Esophagus muscularis mucosa (tissue), 4 donors: ENCODE results near the gene ATF7IP.

ENCODE experiments used
- EP300 ChIP-seq: sonication (generic); formaldehyde crosslinking; IDR thresholded peaks from one replicate; pipeline ENCODE4 v1.6.1; 2017; ENCODE audit warnings: antibody characterized with exemption
- POLR2A ChIP-seq: fragments of 450-650 bp; IDR thresholded peaks from one replicate; pipeline ENCODE4 v1.6.1; 2017; ENCODE audit warnings: antibody characterized with exemption, moderate library complexity, mild to moderate bottlenecking, low read depth
- TF ChIP-seq, protein P1 (sequence below), 3 experiments: fragments of 200-600 bp in 2 of 3; fragments of 450-650 bp in 1 of 3; sonication (generic) in 2 of 3; IDR thresholded peaks; one replicate each; pipeline ENCODE4 v1.5.1; 2017 to 2019; ENCODE audit warnings: antibody characterized with exemption in 3 of 3, mild to moderate bottlenecking in 2 of 3, moderate library complexity in 1 of 3

DNA sequence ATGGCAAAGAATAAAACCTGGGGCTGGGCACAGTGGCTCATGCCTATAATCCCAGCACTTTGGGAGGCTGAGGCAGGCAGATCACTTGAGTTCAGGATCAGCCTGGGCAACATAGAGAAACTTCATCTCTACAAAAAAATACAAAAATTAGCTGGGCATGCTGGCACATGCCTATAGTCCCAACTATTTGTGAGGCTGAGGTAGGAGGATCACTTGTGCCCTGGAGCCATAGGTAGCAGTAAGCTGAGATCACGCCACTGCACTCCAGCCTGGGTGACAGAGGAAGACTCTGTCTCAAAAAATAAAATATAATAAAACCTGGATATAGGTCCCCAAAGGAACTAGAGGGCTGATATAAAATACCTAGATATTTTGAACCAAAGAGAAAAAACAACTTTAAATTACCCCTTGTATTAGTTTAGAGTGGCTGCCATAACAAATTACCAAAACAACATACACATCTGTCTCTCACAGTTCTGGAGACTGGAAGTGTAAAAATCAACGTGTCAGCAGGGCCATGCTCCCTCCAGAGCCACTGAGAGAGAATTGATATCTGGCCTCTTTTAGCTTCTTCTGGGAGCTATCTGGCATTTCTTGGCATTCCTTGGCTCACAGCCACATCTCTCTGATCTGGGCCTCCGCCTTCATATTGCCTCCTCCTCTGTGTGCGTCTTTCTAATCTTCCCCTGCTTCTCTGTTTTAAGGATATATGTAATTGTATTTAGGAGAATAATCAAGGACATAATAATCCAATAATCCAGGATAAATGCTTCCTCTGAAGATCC, 47.9 kb upstream of the ATF7IP start:
- TF ChIP-seq, protein P1, sequence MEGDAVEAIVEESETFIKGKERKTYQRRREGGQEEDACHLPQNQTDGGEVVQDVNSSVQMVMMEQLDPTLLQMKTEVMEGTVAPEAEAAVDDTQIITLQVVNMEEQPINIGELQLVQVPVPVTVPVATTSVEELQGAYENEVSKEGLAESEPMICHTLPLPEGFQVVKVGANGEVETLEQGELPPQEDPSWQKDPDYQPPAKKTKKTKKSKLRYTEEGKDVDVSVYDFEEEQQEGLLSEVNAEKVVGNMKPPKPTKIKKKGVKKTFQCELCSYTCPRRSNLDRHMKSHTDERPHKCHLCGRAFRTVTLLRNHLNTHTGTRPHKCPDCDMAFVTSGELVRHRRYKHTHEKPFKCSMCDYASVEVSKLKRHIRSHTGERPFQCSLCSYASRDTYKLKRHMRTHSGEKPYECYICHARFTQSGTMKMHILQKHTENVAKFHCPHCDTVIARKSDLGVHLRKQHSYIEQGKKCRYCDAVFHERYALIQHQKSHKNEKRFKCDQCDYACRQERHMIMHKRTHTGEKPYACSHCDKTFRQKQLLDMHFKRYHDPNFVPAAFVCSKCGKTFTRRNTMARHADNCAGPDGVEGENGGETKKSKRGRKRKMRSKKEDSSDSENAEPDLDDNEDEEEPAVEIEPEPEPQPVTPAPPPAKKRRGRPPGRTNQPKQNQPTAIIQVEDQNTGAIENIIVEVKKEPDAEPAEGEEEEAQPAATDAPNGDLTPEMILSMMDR (IDR thresholded peaks at IDR 0.05) = no peak
- TF ChIP-seq EP300 (no peak), POLR2A (no peak)
